H9 (cell line): ENCODE results near the gene RHOC. TPM values are rescaled to one million over a fixed set of nuclear protein-coding genes. Genes with fewer than 3 reads are reported as not detected.
A peak's percentile ranks its signal among the peaks of the same experiment; 100 is the strongest.

Experiments
- DNase-seq: peaks from one replicate; pipeline ENCODE4 v3.0.0-alpha.2; 2017
- H2AFZ ChIP-seq: one replicate; pipeline ENCODE4 v1.6.1; 2013; ENCODE audit warnings: mild to moderate bottlenecking, low read length, control low read depth, moderate library complexity
- H2AK5ac ChIP-seq: 2 replicates; pipeline ENCODE4 v1.6.1; 2013; ENCODE audit warnings: low read length, control low read depth, mixed read lengths; ENCODE audit not compliant: insufficient read length
- H2BK120ac ChIP-seq: one replicate; pipeline ENCODE4 v1.6.1; 2013; ENCODE audit warnings: low read depth, mild to moderate bottlenecking, low read length, control low read depth, inconsistent platforms; ENCODE audit not compliant: poor library complexity, severe bottlenecking
- H2BK12ac ChIP-seq: 2 replicates; pipeline ENCODE4 v1.6.1; 2013; ENCODE audit warnings: low read length, control low read depth, mixed read lengths, low read depth; ENCODE audit not compliant: insufficient read length
- H2BK15ac ChIP-seq: 2 replicates; pipeline ENCODE4 v1.6.1; 2013; ENCODE audit warnings: low read depth, low read length, control low read depth
- H2BK20ac ChIP-seq: one replicate; pipeline ENCODE4 v1.6.1; 2013; ENCODE audit warnings: low read depth, mild to moderate bottlenecking, low read length, control low read depth, inconsistent platforms; ENCODE audit not compliant: poor library complexity, severe bottlenecking
- H2BK5ac ChIP-seq: 2 replicates; pipeline ENCODE4 v1.6.1; 2013; ENCODE audit warnings: low read length, control low read depth, mixed read lengths; ENCODE audit not compliant: insufficient read length
- H3K14ac ChIP-seq: 2 replicates; pipeline ENCODE4 v1.6.1; 2013; ENCODE audit warnings: low read length, control low read depth; ENCODE audit not compliant: insufficient read depth
- H3K18ac ChIP-seq: 2 replicates; pipeline ENCODE4 v1.6.1; 2013; ENCODE audit warnings: low read depth, mild to moderate bottlenecking, mixed read lengths, low read length, control low read depth; ENCODE audit not compliant: insufficient read length
- H3K23ac ChIP-seq: 2 replicates; pipeline ENCODE4 v1.6.1; 2013; ENCODE audit warnings: low read length, control low read depth, mixed read lengths, low read depth; ENCODE audit not compliant: insufficient read length
- H3K23me2 ChIP-seq: 2 replicates; pipeline ENCODE4 v1.6.1; 2013; ENCODE audit warnings: low read depth, mild to moderate bottlenecking, mixed read lengths, low read length, control low read depth; ENCODE audit not compliant: insufficient read length, poor library complexity, severe bottlenecking
- H3K27ac ChIP-seq: 2 replicates; pipeline ENCODE4 v1.5.1; 2013; ENCODE audit warnings: low read length, control low read depth, mixed read lengths, low read depth; ENCODE audit not compliant: insufficient read length
- H3K27me3 ChIP-seq: 2 replicates; pipeline ENCODE4 v1.6.1; 2013; ENCODE audit warnings: low read length, control low read depth, inconsistent platforms; ENCODE audit not compliant: insufficient read depth
- H3K4ac ChIP-seq: 2 replicates; pipeline ENCODE4 v1.6.1; 2013; ENCODE audit warnings: low read depth, mild to moderate bottlenecking, control low read depth, inconsistent platforms, low read length, moderate library complexity
- H3K4me1 ChIP-seq: 2 replicates; pipeline ENCODE4 v1.6.1; 2013; ENCODE audit warnings: low read length, control low read depth, inconsistent platforms; ENCODE audit not compliant: insufficient read depth
- H3K4me2 ChIP-seq: 2 replicates; pipeline ENCODE4 v1.6.1; 2013; ENCODE audit warnings: low read length, control low read depth, mixed read lengths; ENCODE audit not compliant: insufficient read length, insufficient read depth
- H3K56ac ChIP-seq: 2 replicates; pipeline ENCODE4 v1.6.1; 2013; ENCODE audit warnings: low read depth, mild to moderate bottlenecking, mixed read lengths, low read length, control low read depth; ENCODE audit not compliant: insufficient read length
- H3K79me1 ChIP-seq: 2 replicates; pipeline ENCODE4 v1.6.1; 2013; ENCODE audit warnings: low read depth, mild to moderate bottlenecking, moderate library complexity, low read length, control low read depth, inconsistent platforms; ENCODE audit not compliant: insufficient read depth, poor library complexity, severe bottlenecking
- H3K79me2 ChIP-seq: 2 replicates; pipeline ENCODE4 v1.6.1; 2013; ENCODE audit warnings: low read length, control low read depth, inconsistent platforms; ENCODE audit not compliant: insufficient read depth
- H3K9ac ChIP-seq: 2 replicates; pipeline ENCODE4 v1.6.1; 2013; ENCODE audit warnings: low read length, control low read depth, mixed read lengths; ENCODE audit not compliant: insufficient read length; ENCODE audit errors: extremely low read depth
- H3K9me3 ChIP-seq: one replicate; pipeline ENCODE4 v1.6.1; 2013; ENCODE audit warnings: low read depth, low read length, inconsistent platforms; ENCODE audit not compliant: control insufficient read depth
- H3T11ph ChIP-seq: one replicate; pipeline ENCODE4 v1.6.1; 2013; ENCODE audit warnings: mild to moderate bottlenecking, low read length, control low read depth, inconsistent platforms
- H4K20me1 ChIP-seq: one replicate; pipeline ENCODE4 v1.6.1; 2013; ENCODE audit not compliant: control insufficient read depth, insufficient read length, insufficient read depth
- H4K5ac ChIP-seq: 2 replicates; pipeline ENCODE4 v1.6.1; 2013; ENCODE audit warnings: low read depth, mild to moderate bottlenecking, mixed read lengths, low read length, control low read depth; ENCODE audit not compliant: insufficient read length
- H4K8ac ChIP-seq: replicated peaks from 2 replicates; pipeline ENCODE4 v1.6.1; 2013; ENCODE audit warnings: low read length, control low read depth, mixed read lengths, low read depth; ENCODE audit not compliant: insufficient read length
- H4K91ac ChIP-seq: 2 replicates; pipeline ENCODE4 v1.6.1; 2013; ENCODE audit warnings: low read depth, mild to moderate bottlenecking, moderate library complexity, mixed read lengths, low read length, control low read depth; ENCODE audit not compliant: insufficient read length
- H3K27ac Mint-ChIP-seq, 3 experiments: 2 replicates in 2 of 3; 3 replicates in 1 of 3; pipeline ENCODE4 v1.8.0; 2020 to 2021; ENCODE audit warnings: mixed read lengths in 3 of 3, mild to moderate bottlenecking in 1 of 3, moderate library complexity in 1 of 3
- H3K27me3 Mint-ChIP-seq: 2 replicates; pipeline ENCODE4 v1.8.0; 2021; ENCODE audit warnings: low read depth, mild to moderate bottlenecking, moderate library complexity, mixed read lengths
- H3K36me3 Mint-ChIP-seq, 3 experiments: 2 replicates in 2 of 3; 3 replicates in 1 of 3; pipeline ENCODE4 v1.8.0; 2020 to 2021; ENCODE audit warnings: low read depth in 3 of 3, mixed read lengths in 3 of 3; ENCODE audit not compliant: insufficient read depth in 1 of 3
- H3K4me1 Mint-ChIP-seq, 2 experiments: 2 replicates each; pipeline ENCODE4 v1.8.0; 2020; ENCODE audit warnings: mixed read lengths in 2 of 2
- H3K4me3 Mint-ChIP-seq, 2 experiments: 2 replicates in 1 of 2; 3 replicates in 1 of 2; pipeline ENCODE4 v1.8.0; 2020 to 2021; ENCODE audit warnings: mild to moderate bottlenecking in 2 of 2, mixed read lengths in 2 of 2, moderate library complexity in 1 of 2
- H3K9me3 Mint-ChIP-seq, 2 experiments: 2 replicates in 1 of 2; 3 replicates in 1 of 2; pipeline ENCODE4 v1.8.0; 2020; ENCODE audit warnings: mild to moderate bottlenecking in 2 of 2, mixed read lengths in 2 of 2, moderate library complexity in 1 of 2
- CTCF ChIP-seq: fragments of 200-600 bp; sonication (generic); conservative IDR thresholded peaks from 3 replicates; pipeline ENCODE4 v1.8.0; 2021; ENCODE audit warnings: antibody characterized with exemption, mild to moderate bottlenecking
- whole genome bisulfite sequencing: extraction: QIAGEN DNeasy Blood & Tissue Kit; methylation state at CpG from one replicate; pipeline ENCODE4 v1.1.7; 2013; ENCODE audit warnings: missing lambda C conversion rate, low lambda C conversion rate, mixed read lengths; ENCODE audit not compliant: insufficient read length; ENCODE audit errors: extremely low coverage; 5-methylcytosine and 5-hydroxymethylcytosine counted together
- total RNA-seq: library from RNA; stranded (reverse); gene quantifications from 2 replicates; pipeline ENCODE4 v1.2.1, GENCODE V29; 2021

Gene RHOC
- total RNA-seq, 1 experiment from 2014 or later: 68.9 TPM

- peak overlapping the region in 1 of 3 experiments; percentile 39; a peak in 2 of 7 replicates for H3K27ac Mint-ChIP-seq
- H3K9me3 Mint-ChIP-seq: no peaks in the 10 kb centered on the region
- Histone ChIP-seq H3K4ac (no peak overlapping the region), H4K20me1 (peaks cover 4% of the 10 kb centered on the region), H3K4me2 (no peak overlapping the region), H2BK12ac (no peak overlapping the region), H2BK20ac (no peak overlapping the region), H3K14ac (no peak overlapping the region), H4K5ac (no peak overlapping the region), H2AFZ (no peak overlapping the region), H2BK15ac (no peak overlapping the region), H3K27ac (no peak overlapping the region), H3K23ac (no peak overlapping the region), H3K56ac (no peak overlapping the region), H3K27me3 (peaks cover 4% of the 10 kb centered on the region; the same call in 1 of the 2 replicates), H3K79me1 (no peaks in the 10 kb centered on the region), H2BK120ac (no peak overlapping the region), H4K91ac (no peak overlapping the region), H3K9ac (no peak overlapping the region), H3K18ac (no peak overlapping the region), H2AK5ac (no peak overlapping the region), H3K23me2 (no peaks in the 10 kb centered on the region), H3K4me1 (peaks cover 4% of the 10 kb centered on the region; the same call in 1 of the 2 replicates), H3K9me3 (no peaks in the 10 kb centered on the region), H3K79me2 (no peaks in the 10 kb centered on the region), H4K8ac (no peak overlapping the region), H3T11ph (no peak overlapping the region), H2BK5ac (no peak overlapping the region)
- peaks cover 27 to 81% (median 74%) of the 10 kb centered on the region in 3 experiments; a peak in 6 of 7 replicates for H3K36me3 Mint-ChIP-seq
- peaks cover 34% of the 10 kb centered on the region for H3K27me3 Mint-ChIP-seq
- peaks cover 50 to 60% of the 10 kb centered on the region in 2 experiments for H3K4me1 Mint-ChIP-seq
- TF ChIP-seq CTCF: no peak
- no peak overlapping the region for H3K4me3 Mint-ChIP-seq
- no CpG with 5 or more reads among the region's 17 CpGs for WGBS
- DNase-seq: no peak
Observed at GRCh38 chr1:112698366-112699310, 8.3 kb downstream of the RHOC start.
